Mucosa of rectum (tissue), 2 donors: ENCODE measurements around the gene ACADS.

Experiments
- H3K27ac ChIP-seq, 2 donors: one replicate each; pipeline ENCODE4 v1.7.0; 2013; ENCODE audit warnings: inconsistent platforms in 2 of 2, low read depth in 2 of 2, low read length in 2 of 2
- H3K27me3 ChIP-seq, 2 donors: one replicate each; pipeline ENCODE4 v1.7.0; 2013; ENCODE audit warnings: low read length in 2 of 2; ENCODE audit not compliant: control insufficient read depth in 2 of 2, insufficient read depth in 2 of 2
- H3K36me3 ChIP-seq, 2 donors: one replicate each; pipeline ENCODE4 v1.7.0; 2013; ENCODE audit warnings: low read length in 2 of 2; ENCODE audit not compliant: control insufficient read depth in 2 of 2, insufficient read depth in 2 of 2
- H3K4me1 ChIP-seq, 2 donors: one replicate each; pipeline ENCODE4 v1.7.0; 2013; ENCODE audit warnings: low read length in 2 of 2, mild to moderate bottlenecking in 1 of 2; ENCODE audit not compliant: control insufficient read depth in 2 of 2, insufficient read depth in 2 of 2
- H3K4me3 ChIP-seq, 2 donors: one replicate each; pipeline ENCODE4 v1.7.0; 2013; ENCODE audit warnings: low read length in 2 of 2
- H3K9ac ChIP-seq, 2 donors: one replicate each; pipeline ENCODE4 v1.7.0; 2013; ENCODE audit warnings: low read length in 2 of 2, low read depth in 1 of 2, mild to moderate bottlenecking in 1 of 2
- H3K9me3 ChIP-seq, 2 donors: one replicate each; pipeline ENCODE4 v1.7.0; 2013; ENCODE audit warnings: low read length in 2 of 2; ENCODE audit not compliant: control insufficient read depth in 2 of 2
- donor health status: healthy.
- donor health status: Normal muscosa, but diverticular disease.

The ACADS gene

GRCh38 chr12:120687578-120688289, 37.9 kb upstream of the ACADS start:
- no peaks in the 10 kb centered on the region for H3K27me3 ChIP-seq
- H3K9ac ChIP-seq: peak overlapping the region; percentile 86 to 91
- H3K9me3 ChIP-seq: no peaks in the 10 kb centered on the region
- peaks cover 40 to 47% of the 10 kb centered on the region in 2 donors for H3K4me1 ChIP-seq
- no peaks in the 10 kb centered on the region for H3K36me3 ChIP-seq
- H3K4me3 ChIP-seq: peak overlapping the region; percentile 82 to 86
- H3K27ac ChIP-seq: peak overlapping the region; percentile 76 to 97

- Histone ChIP-seq H3K27ac (peak overlapping the region; percentile 76 to 97), H3K9me3 (no peaks in the 10 kb centered on the region), H3K36me3 (peaks cover 3 to 6% of the 10 kb centered on the region in 2 donors), H3K4me3 (peak overlapping the region; percentile 82 to 86), H3K4me1 (peaks cover 45 to 53% of the 10 kb centered on the region in 2 donors), H3K27me3 (no peaks in the 10 kb centered on the region), H3K9ac (peak overlapping the region; percentile 86 to 91)
Measured at GRCh38 chr12:120688527-120689071, 37.0 kb upstream of the ACADS start.

GRCh38 chr12:120689397-120690082, 36.1 kb upstream of the ACADS start:
- Histone ChIP-seq H3K9me3 (no peaks in the 10 kb centered on the region), H3K36me3 (peaks cover 10 to 15% of the 10 kb centered on the region in 2 donors), H3K4me3 (peak overlapping the region; percentile 82 to 86), H3K27ac (peak overlapping the region; percentile 76 to 97), H3K4me1 (peaks cover 49 to 53% of the 10 kb centered on the region in 2 donors), H3K9ac (peak overlapping the region; percentile 86 to 91), H3K27me3 (no peaks in the 10 kb centered on the region)

GRCh38 chr12:120690083-120690450, 35.6 kb upstream of the ACADS start:
- peak overlapping the region in 1 of 2 donors; percentile 91 for H3K9ac ChIP-seq
- peak overlapping the region in 1 of 2 donors; percentile 86 for H3K4me3 ChIP-seq
- peaks cover 15 to 20% of the 10 kb centered on the region in 2 donors for H3K36me3 ChIP-seq
- peaks cover 49 to 53% of the 10 kb centered on the region in 2 donors for H3K4me1 ChIP-seq
- no peaks in the 10 kb centered on the region for H3K9me3 ChIP-seq
- H3K27me3 ChIP-seq: no peaks in the 10 kb centered on the region
- peak overlapping the region; percentile 76 to 97 for H3K27ac ChIP-seq

- Histone ChIP-seq H3K9ac (peak overlapping the region; percentile 10 to 57), H3K4me3 (peak overlapping the region in 1 of 2 donors; percentile 42), H3K4me1 (peaks cover 49 to 53% of the 10 kb centered on the region in 2 donors), H3K27me3 (no peaks in the 10 kb centered on the region), H3K27ac (peak overlapping the region; percentile 46 to 67), H3K36me3 (peaks cover 24 to 29% of the 10 kb centered on the region in 2 donors), H3K9me3 (no peaks in the 10 kb centered on the region)
Measured at GRCh38 chr12:120690978-120691377, 34.6 kb upstream of the ACADS start.

- no peak overlapping the region for H3K9ac ChIP-seq
- no peaks in the 10 kb centered on the region for H3K27me3 ChIP-seq
- peak overlapping the region in 1 of 2 donors; percentile 49 for H3K27ac ChIP-seq
- peaks cover 53 to 63% of the 10 kb centered on the region in 2 donors for H3K4me1 ChIP-seq
- H3K36me3 ChIP-seq: peaks cover 38 to 42% of the 10 kb centered on the region in 2 donors
- H3K4me3 ChIP-seq: no peak overlapping the region
- H3K9me3 ChIP-seq: no peaks in the 10 kb centered on the region
Measured at GRCh38 chr12:120692524-120693033, 33.0 kb upstream of the ACADS start.

GRCh38 chr12:120693848-120694247, 31.8 kb upstream of the ACADS start:
- peaks cover 40 to 54% of the 10 kb centered on the region in 2 donors for H3K36me3 ChIP-seq
- peaks cover 44 to 53% of the 10 kb centered on the region in 2 donors for H3K4me1 ChIP-seq
- no peaks in the 10 kb centered on the region for H3K27me3 ChIP-seq
- H3K27ac ChIP-seq: no peak overlapping the region
- no peaks in the 10 kb centered on the region for H3K9me3 ChIP-seq
- no peak overlapping the region for H3K9ac ChIP-seq
- no peak overlapping the region for H3K4me3 ChIP-seq

- no peaks in the 10 kb centered on the region for H3K9me3 ChIP-seq
- peak overlapping the region; percentile 33 to 45 for H3K27ac ChIP-seq
- peaks cover 20 to 28% of the 10 kb centered on the region in 2 donors for H3K4me1 ChIP-seq
- no peaks in the 10 kb centered on the region for H3K27me3 ChIP-seq
- no peak overlapping the region for H3K9ac ChIP-seq
- no peak overlapping the region for H3K4me3 ChIP-seq
- peaks cover 58 to 82% of the 10 kb centered on the region in 2 donors for H3K36me3 ChIP-seq
Measured at GRCh38 chr12:120696626-120697025, 29.0 kb upstream of the ACADS start.

GRCh38 chr12:120697344-120697743, 28.3 kb upstream of the ACADS start:
- Histone ChIP-seq H3K9me3 (no peaks in the 10 kb centered on the region), H3K36me3 (peaks cover 63 to 86% of the 10 kb centered on the region in 2 donors), H3K27me3 (no peaks in the 10 kb centered on the region), H3K4me3 (no peak overlapping the region), H3K27ac (peak overlapping the region in 1 of 2 donors; percentile 45), H3K4me1 (peaks cover 15 to 24% of the 10 kb centered on the region in 2 donors), H3K9ac (no peak overlapping the region)

GRCh38 chr12:120698665-120699064, 27.0 kb upstream of the ACADS start:
- Histone ChIP-seq H3K9ac (no peak overlapping the region), H3K36me3 (peaks cover 68 to 90% of the 10 kb centered on the region in 2 donors), H3K4me3 (no peak overlapping the region), H3K27ac (no peak overlapping the region), H3K27me3 (no peaks in the 10 kb centered on the region), H3K4me1 (peaks cover 7 to 15% of the 10 kb centered on the region in 2 donors), H3K9me3 (no peaks in the 10 kb centered on the region)
